B cell (primary cell): Measurements from ENCODE around the gene GTF3C6. TPM values are rescaled to one million over a fixed set of nuclear protein-coding genes. Genes with fewer than 3 reads are reported as not detected.

Experiments used
- ATAC-seq: fragments of 200-7000 bp; cut with Tn5 transposase; one replicate; pipeline ENCODE4 v1.10.0; 2021; ENCODE audit warnings: low read depth, mild to moderate bottlenecking, moderate number of reproducible peaks, moderate library complexity
- CTCF ChIA-PET: fragments of 350-600 bp; sonication (Branson Sonifier 250); formaldehyde crosslinking; loops from one replicate; lab custom pipeline; 2021; ENCODE audit warnings: antibody characterized with exemption, inconsistent platforms; lab: Charles Lee
- POLR2A ChIA-PET: fragments of 350-600 bp; sonication (Branson Sonifier 250); formaldehyde crosslinking; loops from one replicate; lab custom pipeline; 2021; ENCODE audit warnings: antibody characterized with exemption; lab: Charles Lee
- DNase-seq: peaks from one replicate; pipeline ENCODE4 v3.0.0; 2013
- H2AFZ ChIP-seq: 2 replicates; pipeline ENCODE4 v1.6.1; 2012; ENCODE audit warnings: mild to moderate bottlenecking, low read depth, low read length; ENCODE audit not compliant: insufficient read depth, poor library complexity, severe bottlenecking
- H3K27ac ChIP-seq, 2 donors: 1 replicate in 1 of 2; 2 replicates in 1 of 2; pipeline ENCODE4 v1.5.1; 2012 to 2013; ENCODE audit warnings: low read length in 2 of 2, mild to moderate bottlenecking in 2 of 2, moderate library complexity in 1 of 2
- H3K27me3 ChIP-seq, 4 experiments: fragments of 200-600 bp in 1 of 4; sonication (generic) in 1 of 4; replicated peaks in 1 of 4; 1 replicate in 2 of 4; 2 replicates in 2 of 4; pipeline versions ENCODE4 v1.6.1 to v1.7.0; 2013 to 2016; ENCODE audit warnings: low read length in 3 of 4, mild to moderate bottlenecking in 2 of 4, mixed read lengths in 1 of 4, moderate library complexity in 1 of 4; ENCODE audit not compliant: insufficient read depth in 4 of 4, control insufficient read depth in 3 of 4; ENCODE audit errors: control extremely low read depth in 1 of 4
- H3K36me3 ChIP-seq, 2 experiments: replicated peaks in 1 of 2; 1 replicate in 1 of 2; 2 replicates in 1 of 2; pipeline versions ENCODE4 v1.6.1 to v1.7.1; 2013; ENCODE audit warnings: low read length in 1 of 2; ENCODE audit not compliant: insufficient read depth in 2 of 2, control insufficient read depth in 1 of 2; ENCODE audit errors: control extremely low read depth in 1 of 2, extremely low read depth in 1 of 2
- H3K4me1 ChIP-seq, 2 donors: fragments of 200-600 bp in 1 of 2; sonication (generic) in 1 of 2; 1 replicate in 1 of 2; 2 replicates in 1 of 2; pipeline versions ENCODE4 v1.5.1 to v1.6.1; 2013 to 2017; ENCODE audit warnings: low read length in 2 of 2; ENCODE audit not compliant: control insufficient read depth in 2 of 2, insufficient read depth in 2 of 2
- H3K4me2 ChIP-seq: replicated peaks from 2 replicates; pipeline ENCODE3; 2012; ENCODE audit warnings: mild to moderate bottlenecking, low read depth, low read length; ENCODE audit not compliant: poor library complexity, severe bottlenecking
- H3K4me3 ChIP-seq, 5 experiments: fragments of 200-600 bp in 1 of 5; sonication (generic) in 1 of 5; 1 replicate in 3 of 5; 2 replicates in 2 of 5; pipeline versions ENCODE4 v1.5.1 to v1.7.0; 2011 to 2016; ENCODE audit warnings: low read length in 4 of 5, mild to moderate bottlenecking in 4 of 5, low read depth in 2 of 5, control low read depth in 1 of 5, moderate library complexity in 1 of 5; ENCODE audit not compliant: insufficient read depth in 1 of 5; ENCODE audit errors: control extremely low read depth in 1 of 5, extremely low read depth in 1 of 5
- H3K79me2 ChIP-seq: fragments of 200-600 bp; sonication (generic); one replicate; pipeline ENCODE4 v1.6.0; 2016; ENCODE audit warnings: low read length; ENCODE audit not compliant: control insufficient read depth, insufficient read depth
- H3K9ac ChIP-seq: fragments of 200-600 bp; sonication (generic); 2 replicates; pipeline ENCODE4 v1.6.1; 2017; ENCODE audit warnings: mild to moderate bottlenecking, low read length, moderate library complexity
- H3K9me3 ChIP-seq, 3 donors: one replicate each; pipeline versions ENCODE4 v1.6.1 to v1.7.1; 2013; ENCODE audit warnings: low read length in 2 of 3; ENCODE audit not compliant: control insufficient read depth in 2 of 3, insufficient read depth in 1 of 3; ENCODE audit errors: control extremely low read depth in 1 of 3
- H4K20me1 ChIP-seq: 2 replicates; pipeline ENCODE4 v1.6.0; 2012; ENCODE audit warnings: mild to moderate bottlenecking, low read length; ENCODE audit not compliant: insufficient read depth, control insufficient read depth, poor library complexity, severe bottlenecking
- H3K27ac Mint-ChIP-seq: one replicate; pipeline ENCODE4 v1.8.0; 2021; ENCODE audit warnings: mixed read lengths
- H3K27me3 Mint-ChIP-seq: one replicate; pipeline ENCODE4 v1.8.0; 2021; ENCODE audit warnings: mixed read lengths
- H3K4me1 Mint-ChIP-seq: one replicate; pipeline ENCODE4 v1.8.0; 2021; ENCODE audit warnings: mixed read lengths
- H3K4me3 Mint-ChIP-seq: one replicate; pipeline ENCODE4 v1.8.0; 2021; ENCODE audit warnings: mixed read lengths
- H3K9me3 Mint-ChIP-seq: one replicate; pipeline ENCODE4 v1.8.0; 2022; ENCODE audit warnings: mixed read lengths; ENCODE audit not compliant: insufficient read depth
- EZH2 ChIP-seq: IDR thresholded peaks from 2 replicates; pipeline ENCODE4 v1.6.1; 2012; ENCODE audit warnings: borderline replicate concordance, low read depth, mild to moderate bottlenecking, moderate library complexity, low read length; ENCODE audit not compliant: insufficient read depth, poor library complexity, severe bottlenecking
- WGBS: methylation state at CpG from one replicate; pipeline ENCODE4 v1.1.5; 2013; ENCODE audit warnings: missing lambda C conversion rate; ENCODE audit not compliant: insufficient coverage; 5-methylcytosine and 5-hydroxymethylcytosine counted together
- intact Hi-C: fragments of 100-400 bp; cut with micrococcal nuclease; formaldehyde crosslinking; loops from one replicate; pipeline ENCODE4 v1.10.0; 2022
- polyA plus RNA-seq: library from polyadenylated mRNA; depleted of rRNA; stranded (reverse); fragments of >200 nt; gene quantifications from 2 replicates; pipeline ENCODE4 v1.2.3, GENCODE V29; 2012
- total RNA-seq, 2 donors: library from RNA; stranded (reverse); fragments of 120-200 nt in 1 of 2; gene quantifications; 1 replicate in 1 of 2; 2 replicates in 1 of 2; pipeline versions ENCODE4 v1.2.3 to v1.2.4, GENCODE V29; 2013 to 2022
- TF ChIP-seq, protein P1 (sequence below): fragments of 200-600 bp; IDR thresholded peaks from one replicate; pipeline ENCODE4 v1.8.0; 2022; ENCODE audit warnings: antibody characterized with exemption, mild to moderate bottlenecking

Gene GTF3C6
- total and polyA plus RNA-seq, 2 donors (not counting 1 experiment from before 2014, with no cell fraction given), result 5.1 to 36.4 TPM

DNA sequence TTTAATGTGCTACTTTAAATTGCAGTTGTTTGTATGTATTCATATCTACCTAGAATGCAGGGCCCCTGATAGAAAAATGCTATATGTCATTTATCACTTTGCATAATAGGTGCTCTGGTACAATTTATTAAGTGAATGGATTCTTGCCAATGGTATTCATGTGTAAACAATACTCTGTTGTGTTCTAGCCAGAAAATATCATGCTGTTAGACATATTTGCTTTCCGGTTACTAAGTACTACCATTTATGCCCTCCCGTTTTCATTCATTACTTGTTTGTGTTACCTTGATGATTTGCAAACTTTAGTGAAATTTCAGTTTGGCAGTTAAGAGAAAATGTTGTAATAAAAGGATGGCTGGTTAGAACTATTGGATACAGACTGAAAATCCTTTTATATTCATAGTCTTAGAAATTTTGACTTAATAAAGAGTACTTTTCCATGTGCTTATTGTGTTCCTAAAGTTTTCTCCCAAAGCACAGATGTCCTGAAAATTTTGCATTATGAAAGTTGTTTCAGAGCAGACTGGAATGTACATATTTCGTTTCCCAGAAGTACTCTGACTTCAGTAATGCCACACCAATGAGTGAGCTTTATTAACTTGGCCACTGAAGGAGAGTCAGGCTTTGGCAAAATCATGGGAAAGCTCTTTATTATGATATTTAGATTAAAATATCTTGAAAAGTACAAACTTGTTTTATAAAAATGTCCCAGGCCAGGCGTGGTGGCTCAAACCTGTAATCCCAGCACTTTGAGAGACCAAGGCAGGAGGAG, 54.8 kb downstream of the GTF3C6 start:
- Histone ChIP-seq H3K9ac (no peak overlapping the region), H2AFZ (no peak overlapping the region), H3K9me3 (no peaks in the 10 kb centered on the region), H3K27ac (no peak overlapping the region), H3K4me2 (no peak overlapping the region), H3K4me3 (no peak overlapping the region), H3K79me2 (no peaks in the 10 kb centered on the region), H4K20me1 (no peaks in the 10 kb centered on the region), H3K36me3 (peaks cover 6 to 42% of the 10 kb centered on the region in 2 experiments), H3K4me1 (peaks cover 0 to 2% of the 10 kb centered on the region in 2 donors), H3K27me3 (no peaks in the 10 kb centered on the region)
- Mint-ChIP-seq H3K9me3 (no peaks in the 10 kb centered on the region), H3K4me1 (peaks cover 4% of the 10 kb centered on the region), H3K27ac (no peak overlapping the region), H3K4me3 (no peak overlapping the region), H3K27me3 (no peaks in the 10 kb centered on the region)
- WGBS, result 100% methylated on average over 1 of the region's 4 CpGs
- intact Hi-C loops, result loop anchor here (5.0 kb wide), 1 partner anchor 1149 kb away; no protein-coding TSS in a partner anchor
- ATAC-seq, result no peak
- TF ChIP-seq EZH2, result no peak
- TF ChIP-seq, protein P1, sequence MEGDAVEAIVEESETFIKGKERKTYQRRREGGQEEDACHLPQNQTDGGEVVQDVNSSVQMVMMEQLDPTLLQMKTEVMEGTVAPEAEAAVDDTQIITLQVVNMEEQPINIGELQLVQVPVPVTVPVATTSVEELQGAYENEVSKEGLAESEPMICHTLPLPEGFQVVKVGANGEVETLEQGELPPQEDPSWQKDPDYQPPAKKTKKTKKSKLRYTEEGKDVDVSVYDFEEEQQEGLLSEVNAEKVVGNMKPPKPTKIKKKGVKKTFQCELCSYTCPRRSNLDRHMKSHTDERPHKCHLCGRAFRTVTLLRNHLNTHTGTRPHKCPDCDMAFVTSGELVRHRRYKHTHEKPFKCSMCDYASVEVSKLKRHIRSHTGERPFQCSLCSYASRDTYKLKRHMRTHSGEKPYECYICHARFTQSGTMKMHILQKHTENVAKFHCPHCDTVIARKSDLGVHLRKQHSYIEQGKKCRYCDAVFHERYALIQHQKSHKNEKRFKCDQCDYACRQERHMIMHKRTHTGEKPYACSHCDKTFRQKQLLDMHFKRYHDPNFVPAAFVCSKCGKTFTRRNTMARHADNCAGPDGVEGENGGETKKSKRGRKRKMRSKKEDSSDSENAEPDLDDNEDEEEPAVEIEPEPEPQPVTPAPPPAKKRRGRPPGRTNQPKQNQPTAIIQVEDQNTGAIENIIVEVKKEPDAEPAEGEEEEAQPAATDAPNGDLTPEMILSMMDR, result no peak
- ChIA-PET POLR2A (no interaction called here), CTCF (interaction anchor here (3.3 to 3.8 kb wide), 2 partner anchors 14 to 195 kb away, joined by 10 to 30 read pairs; no protein-coding TSS in a partner anchor)
- DNase-seq, result no peak
